Effector memory CD4-positive, alpha-beta T cell (primary cell): ENCODE measurements around the gene PPP1R26.
"Not testable (repeated sequence)": the region's sequence is repeated elsewhere in the genome, so short reads cannot be mapped to it uniquely, and the experiment has no call there.

ENCODE experiments used
- DNase-seq, 3 donors: peaks; one replicate each; pipeline ENCODE4 v3.0.0-alpha.2; 2020
- H3K27ac ChIP-seq: 2 replicates; pipeline ENCODE4 v1.7.0; 2013; ENCODE audit warnings: mild to moderate bottlenecking, low read length, moderate library complexity; ENCODE audit not compliant: insufficient read depth, poor library complexity, severe bottlenecking
- H3K27me3 ChIP-seq: replicated peaks from 2 replicates; pipeline ENCODE4 v1.7.0; 2013; ENCODE audit warnings: mild to moderate bottlenecking, low read length; ENCODE audit not compliant: insufficient read depth, control insufficient read depth, poor library complexity, severe bottlenecking
- H3K36me3 ChIP-seq: 2 replicates; pipeline ENCODE4 v1.7.0; 2013; ENCODE audit warnings: mild to moderate bottlenecking, low read length, moderate library complexity; ENCODE audit not compliant: control insufficient read depth, insufficient read depth
- H3K4me1 ChIP-seq: 2 replicates; pipeline ENCODE4 v1.7.0; 2013; ENCODE audit warnings: low read length, mild to moderate bottlenecking; ENCODE audit not compliant: control insufficient read depth, insufficient read depth, poor library complexity, severe bottlenecking
- H3K4me3 ChIP-seq: 2 replicates; pipeline ENCODE4 v1.7.0; 2013; ENCODE audit warnings: low read length, low read depth, mild to moderate bottlenecking; ENCODE audit not compliant: insufficient read depth, poor library complexity, severe bottlenecking
- H3K9me3 ChIP-seq: 2 replicates; pipeline ENCODE4 v1.7.0; 2013; ENCODE audit warnings: mild to moderate bottlenecking, low read length, moderate library complexity; ENCODE audit not compliant: control insufficient read depth

The PPP1R26 gene

GRCh38 chr9:135522137-135522877 is 42.7 kb downstream of the PPP1R26 start:
- Histone ChIP-seq H3K4me3 (no peak overlapping the region), H3K27me3 (no peaks in the 10 kb centered on the region), H3K9me3 (no peaks in the 10 kb centered on the region), H3K36me3 (no peaks in the 10 kb centered on the region), H3K4me1 (no peaks in the 10 kb centered on the region), H3K27ac (no peak overlapping the region)
- no peak for DNase-seq

GRCh38 chr9:135522931-135523330 is 43.3 kb downstream of the PPP1R26 start:
- Histone ChIP-seq H3K9me3 (no peaks in the 10 kb centered on the region), H3K27ac (no peak overlapping the region), H3K4me1 (no peaks in the 10 kb centered on the region), H3K36me3 (no peaks in the 10 kb centered on the region), H3K27me3 (no peaks in the 10 kb centered on the region), H3K4me3 (no peak overlapping the region)
- DNase-seq: no peak

GRCh38 chr9:135523521-135524129 is 44.0 kb downstream of the PPP1R26 start:
- no peaks in the 10 kb centered on the region for H3K36me3 ChIP-seq
- H3K27me3 ChIP-seq: no peaks in the 10 kb centered on the region
- no peak overlapping the region for H3K27ac ChIP-seq
- no peak for DNase-seq
- H3K9me3 ChIP-seq: no peaks in the 10 kb centered on the region
- H3K4me1 ChIP-seq: no peaks in the 10 kb centered on the region
- H3K4me3 ChIP-seq: no peak overlapping the region

GRCh38 chr9:135524130-135524861 is 44.7 kb downstream of the PPP1R26 start:
- no peak overlapping the region for H3K4me3 ChIP-seq
- H3K36me3 ChIP-seq: no peaks in the 10 kb centered on the region

GRCh38 chr9:135525241-135526088 is 45.9 kb downstream of the PPP1R26 start:
- no peaks in the 10 kb centered on the region for H3K27me3 ChIP-seq
- no peak overlapping the region for H3K27ac ChIP-seq
- no peak for DNase-seq
- no peaks in the 10 kb centered on the region for H3K36me3 ChIP-seq
- no peaks in the 10 kb centered on the region for H3K4me1 ChIP-seq
- H3K4me3 ChIP-seq: no peak overlapping the region
- no peaks in the 10 kb centered on the region for H3K9me3 ChIP-seq

More at GRCh38 chr9:135524130-135524861, 44.7 kb downstream of the PPP1R26 start:
- DNase-seq: no peak
- no peaks in the 10 kb centered on the region for H3K9me3 ChIP-seq
- no peak overlapping the region for H3K27ac ChIP-seq
- H3K4me1 ChIP-seq: no peaks in the 10 kb centered on the region
- H3K27me3 ChIP-seq: no peaks in the 10 kb centered on the region

GRCh38 chr9:135526089-135526729 is 46.6 kb downstream of the PPP1R26 start:
- Histone ChIP-seq H3K4me1 (no peaks in the 10 kb centered on the region), H3K36me3 (no peaks in the 10 kb centered on the region), H3K4me3 (no peak overlapping the region), H3K27me3 (no peaks in the 10 kb centered on the region), H3K27ac (no peak overlapping the region), H3K9me3 (no peaks in the 10 kb centered on the region)
- DNase-seq: no peak

- Histone ChIP-seq H3K27me3 (no peaks in the 10 kb centered on the region), H3K4me3 (no peak overlapping the region), H3K4me1 (no peaks in the 10 kb centered on the region), H3K27ac (no peak overlapping the region), H3K36me3 (no peaks in the 10 kb centered on the region), H3K9me3 (no peaks in the 10 kb centered on the region)
- DNase-seq: no peak
Measured at GRCh38 chr9:135526730-135527571, 47.4 kb downstream of the PPP1R26 start.

GRCh38 chr9:135528842-135529435 is 49.4 kb downstream of the PPP1R26 start:
- not testable (repeated sequence) for H3K9me3 ChIP-seq, DNase-seq, H3K36me3 ChIP-seq, H3K4me1 ChIP-seq, H3K27me3 ChIP-seq, H3K27ac ChIP-seq, H3K4me3 ChIP-seq
